Measurements from ENCODE around the gene CAPNS1. TPM values are rescaled to one million over a fixed set of nuclear protein-coding genes. Genes with fewer than 3 reads are reported as not detected.

The CAPNS1 gene
- total and polyA plus RNA-seq, 9 of the 15 experiments (the other 6 are each of a cell fraction or from before 2014, with no cell fraction given), result 77.9 to 576 (median 258) TPM

GRCh38 chr19:36141039-36141927 is 1.4 kb downstream of the CAPNS1 start (continued):
- TF ChIP-seq ZNF830 (CRISPR knock-in tag; IDR thresholded peaks at IDR 0.05), result no peak
- no peak for TF ChIP-seq ETV5 (CRISPR knock-in tag; IDR thresholded peaks at IDR 0.05; ENCODE audit: low read depth)
- peak; percentile 13 to 83 (median 70) for TF ChIP-seq YY1 (IDR thresholded peaks at IDR 0.05; ENCODE audit: borderline replicate concordance in 1 of 3, control insufficient read depth in 1 of 3, extremely low read depth in 1 of 3, insufficient read depth in 3 of 3, insufficient read length in 1 of 3, insufficient replicate concordance in 2 of 3, low read depth in 1 of 3, low read length in 2 of 3)
- TF ChIP-seq MEF2A (IDR thresholded peaks at IDR 0.05; ENCODE audit: control insufficient read depth, low read depth, low read length), result peak; percentile 17; the same call in 1 of the 2 replicates
- no peak for TF ChIP-seq CREB3L1 (IDR thresholded peaks at IDR 0.05; ENCODE audit: borderline replicate concordance, low read depth)
- no peak for TF ChIP-seq ZBTB11 (CRISPR knock-in tag; IDR thresholded peaks at IDR 0.05)
- no peak for TF ChIP-seq RAD51 (IDR thresholded peaks at IDR 0.05; ENCODE audit: borderline replicate concordance, low read depth)
- TF ChIP-seq CREB5 (CRISPR knock-in tag; IDR thresholded peaks at IDR 0.05), result no peak
- no peak for TF ChIP-seq ZNF41 (CRISPR knock-in tag; conservative IDR thresholded peaks at IDR 0.05)
- no peak for TF ChIP-seq STAG1 (CRISPR knock-in tag; IDR thresholded peaks at IDR 0.05; ENCODE audit: borderline replicate concordance)
- TF ChIP-seq ERF (CRISPR knock-in tag; IDR thresholded peaks at IDR 0.05), result no peak
- TF ChIP-seq BACH1 (tag; IDR thresholded peaks at IDR 0.05), result no peak
- no peak for TF ChIP-seq WHSC1 (IDR thresholded peaks at IDR 0.05; ENCODE audit: low read length)
- TF ChIP-seq, protein P1, sequence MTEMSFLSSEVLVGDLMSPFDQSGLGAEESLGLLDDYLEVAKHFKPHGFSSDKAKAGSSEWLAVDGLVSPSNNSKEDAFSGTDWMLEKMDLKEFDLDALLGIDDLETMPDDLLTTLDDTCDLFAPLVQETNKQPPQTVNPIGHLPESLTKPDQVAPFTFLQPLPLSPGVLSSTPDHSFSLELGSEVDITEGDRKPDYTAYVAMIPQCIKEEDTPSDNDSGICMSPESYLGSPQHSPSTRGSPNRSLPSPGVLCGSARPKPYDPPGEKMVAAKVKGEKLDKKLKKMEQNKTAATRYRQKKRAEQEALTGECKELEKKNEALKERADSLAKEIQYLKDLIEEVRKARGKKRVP (CRISPR knock-in tag; IDR thresholded peaks at IDR 0.05), result no peak
- no peak for TF ChIP-seq BRD4 (IDR thresholded peaks at IDR 0.05)
- no peak for TF ChIP-seq POLR2AphosphoS2 (IDR thresholded peaks at IDR 0.05; ENCODE audit: low read length)
- TF ChIP-seq SMAD3 (CRISPR knock-in tag; conservative IDR thresholded peaks at IDR 0.05), result no peak
- TF ChIP-seq IRF2 (CRISPR knock-in tag; IDR thresholded peaks at IDR 0.05), result 0 out of 2 replicates have a peak, but pooled peaks have one; percentile 36
- TF ChIP-seq CBFB (CRISPR knock-in tag; IDR thresholded peaks at IDR 0.05), result no peak
- TF ChIP-seq GTF2F1 (IDR thresholded peaks at IDR 0.05; ENCODE audit: low read depth, low read length), result no peak

Data from K562 (cell line).